ENCODE data around the gene NPTX2.

NPTX2 gene

GRCh38 chr7:98594348-98594747, 22.7 kb upstream of the NPTX2 start:
- Histone ChIP-seq H3K79me2 (ENCODE audit: insufficient read depth, low read length) (no peaks in the 10 kb centered on the region), H3K36me3 (ENCODE audit: insufficient read depth, low read length) (no peaks in the 10 kb centered on the region), H4K20me1 (ENCODE audit: insufficient read depth, low read length) (no peaks in the 10 kb centered on the region), H2AFZ (ENCODE audit: low read depth, low read length) (no peak overlapping the region), H3K27ac (ENCODE audit: low read length) (no peak overlapping the region), H3K9ac (ENCODE audit: low read depth, low read length) (no peak overlapping the region), H3K27me3 (ENCODE audit: insufficient read depth, low read length, poor library complexity) (peaks cover 2% of the 10 kb centered on the region), H3K4me2 (ENCODE audit: insufficient read depth, low read length) (no peak overlapping the region), H3K9me3 (ENCODE audit: insufficient read depth, low read length, severe bottlenecking) (no peaks in the 10 kb centered on the region), H3K4me3 (ENCODE audit: low read depth in 1 of 2, low read length in 2 of 2) (no peak overlapping the region), H3K4me1 (ENCODE audit: insufficient read depth, low read length) (no peaks in the 10 kb centered on the region)
- no peak for DNase-seq
- TF ChIP-seq EZH2 (IDR thresholded peaks at IDR 0.05; ENCODE audit: borderline replicate concordance, low read depth, low read length, severe bottlenecking) (no peak), CTCF (IDR thresholded peaks at IDR 0.05; ENCODE audit: borderline replicate concordance, extremely low read depth, low read length, poor library complexity, severe bottlenecking) (no peak)
- ATAC-seq (ENCODE audit: insufficient read depth, low read depth) = no peak

GRCh38 chr7:98594787-98595186, 22.3 kb upstream of the NPTX2 start:
- Histone ChIP-seq H3K27me3 (ENCODE audit: insufficient read depth, low read length, poor library complexity) (peaks cover 2% of the 10 kb centered on the region), H2AFZ (ENCODE audit: low read depth, low read length) (no peak overlapping the region), H3K36me3 (ENCODE audit: insufficient read depth, low read length) (no peaks in the 10 kb centered on the region), H3K9ac (ENCODE audit: low read depth, low read length) (no peak overlapping the region), H3K79me2 (ENCODE audit: insufficient read depth, low read length) (no peaks in the 10 kb centered on the region), H3K27ac (ENCODE audit: low read length) (no peak overlapping the region), H3K4me2 (ENCODE audit: insufficient read depth, low read length) (no peak overlapping the region), H3K9me3 (ENCODE audit: insufficient read depth, low read length, severe bottlenecking) (no peaks in the 10 kb centered on the region), H4K20me1 (ENCODE audit: insufficient read depth, low read length) (no peaks in the 10 kb centered on the region), H3K4me3 (ENCODE audit: low read depth in 1 of 2, low read length in 2 of 2) (no peak overlapping the region), H3K4me1 (ENCODE audit: insufficient read depth, low read length) (no peaks in the 10 kb centered on the region)
- DNase-seq = no peak
- ATAC-seq (ENCODE audit: insufficient read depth, low read depth) = no peak
- no peak for TF ChIP-seq CTCF (IDR thresholded peaks at IDR 0.05; ENCODE audit: borderline replicate concordance, extremely low read depth, low read length, poor library complexity, severe bottlenecking)
- TF ChIP-seq EZH2 (IDR thresholded peaks at IDR 0.05; ENCODE audit: borderline replicate concordance, low read depth, low read length, severe bottlenecking) = no peak

- H3K4me2 ChIP-seq (ENCODE audit: insufficient read depth, low read length) = no peak overlapping the region
- H3K9ac ChIP-seq (ENCODE audit: low read depth, low read length) = no peak overlapping the region
- H3K4me1 ChIP-seq (ENCODE audit: insufficient read depth, low read length) = no peaks in the 10 kb centered on the region
- no peaks in the 10 kb centered on the region for H3K9me3 ChIP-seq (ENCODE audit: insufficient read depth, low read length, severe bottlenecking)
- no peaks in the 10 kb centered on the region for H3K27me3 ChIP-seq (ENCODE audit: insufficient read depth, low read length, poor library complexity)
- H4K20me1 ChIP-seq (ENCODE audit: insufficient read depth, low read length) = no peaks in the 10 kb centered on the region
- no peak for TF ChIP-seq EZH2 (IDR thresholded peaks at IDR 0.05; ENCODE audit: borderline replicate concordance, low read depth, low read length, severe bottlenecking)
- TF ChIP-seq CTCF (IDR thresholded peaks at IDR 0.05; ENCODE audit: borderline replicate concordance, extremely low read depth, low read length, poor library complexity, severe bottlenecking) = no peak
- no peaks in the 10 kb centered on the region for H3K36me3 ChIP-seq (ENCODE audit: insufficient read depth, low read length)
- H3K79me2 ChIP-seq (ENCODE audit: insufficient read depth, low read length) = no peaks in the 10 kb centered on the region
- no peak for ATAC-seq (ENCODE audit: insufficient read depth, low read depth)
- H2AFZ ChIP-seq (ENCODE audit: low read depth, low read length) = no peak overlapping the region
- H3K4me3 ChIP-seq (ENCODE audit: low read depth in 1 of 2, low read length in 2 of 2) = no peak overlapping the region
- no peak for DNase-seq
- no peak overlapping the region for H3K27ac ChIP-seq (ENCODE audit: low read length)
Observed at GRCh38 chr7:98598846-98599615, 18.1 kb upstream of the NPTX2 start.
